Testis (tissue), 3 donors: ENCODE measurements around the gene FRY. TPM values are rescaled to one million over a fixed set of nuclear protein-coding genes. Genes with fewer than 3 reads are reported as not detected.

Experiments
- DNase-seq: peaks from one replicate; pipeline ENCODE4 v3.0.0-alpha.2; 2019
- H3K27ac ChIP-seq, 2 donors: fragments of 200-600 bp; sonication (generic); one replicate each; pipeline ENCODE4 v1.5.1; 2019
- H3K27me3 ChIP-seq: fragments of 200-600 bp; sonication (generic); one replicate; pipeline ENCODE4 v1.5.1; 2019
- H3K36me3 ChIP-seq: fragments of 200-600 bp; sonication (generic); one replicate; pipeline ENCODE4 v1.5.1; 2017; ENCODE audit warnings: low read depth; ENCODE audit errors: missing control alignments
- H3K4me1 ChIP-seq: fragments of 200-600 bp; sonication (generic); one replicate; pipeline ENCODE4 v1.5.1; 2019
- H3K4me3 ChIP-seq, 2 donors: fragments of 200-600 bp; sonication (generic); one replicate each; pipeline ENCODE4 v1.5.1; 2017 to 2019
- H3K9me3 ChIP-seq: fragments of 200-600 bp; sonication (generic); one replicate; pipeline ENCODE4 v1.5.1; 2017
- POLR2A ChIP-seq: fragments of 450-650 bp; IDR thresholded peaks from one replicate; pipeline ENCODE4 v1.6.1; 2017; ENCODE audit warnings: antibody characterized with exemption, mild to moderate bottlenecking, moderate library complexity
- WGBS, 2 donors: methylation state at CpG; one replicate each; pipeline ENCODE4 v1.1.5; 2018; 5-methylcytosine and 5-hydroxymethylcytosine counted together
- intact Hi-C: fragments of 100-400 bp; cut with DNase I; formaldehyde crosslinking; loops from one replicate; pipeline ENCODE4 v1.15.1; 2023; ENCODE audit warnings: low total_unique reads
- polyA plus RNA-seq: library from polyadenylated mRNA; stranded (reverse); fragments of 350-450 nt; fragmentation: Illumina TruSeq; extraction: RNeasy Lipid Tissue Mini Kit (QIAGEN cat#74804); gene quantifications from one replicate; pipeline ENCODE4 v1.2.3, GENCODE V29; 2014; ENCODE audit warnings: low read depth, low replicate concordance; ENCODE audit not compliant: insufficient read depth
- total RNA-seq, 2 donors: library from RNA; depleted of rRNA; stranded (reverse); fragments of >200 nt; gene quantifications; one replicate each; pipeline ENCODE4 v1.2.3, GENCODE V29; 2016
- TF ChIP-seq, protein P1 (sequence below), 3 experiments: fragments of 450-650 bp in 2 of 3; fragments of 200-600 bp in 1 of 3; sonication (generic) in 1 of 3; IDR thresholded peaks; one replicate each; pipeline ENCODE4 v1.5.1; 2016 to 2019; ENCODE audit warnings: antibody characterized with exemption in 3 of 3, mild to moderate bottlenecking in 2 of 3, moderate library complexity in 1 of 3

Gene FRY
- total and polyA plus RNA-seq, 3 donors from 2014 or later = 24.8 to 26.6 (median 25.9) TPM

DNA sequence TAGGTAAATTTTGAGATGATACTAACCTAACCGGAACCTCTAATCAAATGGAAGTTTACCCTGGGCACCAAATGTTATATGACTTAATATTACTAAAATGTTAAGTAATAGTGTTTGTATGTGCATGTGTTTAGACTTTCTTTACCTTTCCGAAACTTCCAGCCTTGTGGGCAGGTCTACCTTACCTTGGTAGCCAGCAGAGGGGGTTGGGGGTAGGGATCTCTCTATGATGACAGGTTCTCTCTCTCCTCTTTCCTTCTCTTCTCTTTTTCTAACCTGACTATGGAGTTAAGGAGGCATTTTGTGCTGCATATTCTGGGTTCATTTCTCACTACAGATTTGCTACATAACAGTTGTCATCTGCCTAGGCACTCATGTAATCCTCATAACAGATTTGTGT lies 6.8 kb upstream of the FRY start:
- 82 to 96% methylated on average over 2 of the region's 2 CpGs for WGBS, 2 donors
- no peak for TF ChIP-seq POLR2A
- TF ChIP-seq, protein P1, sequence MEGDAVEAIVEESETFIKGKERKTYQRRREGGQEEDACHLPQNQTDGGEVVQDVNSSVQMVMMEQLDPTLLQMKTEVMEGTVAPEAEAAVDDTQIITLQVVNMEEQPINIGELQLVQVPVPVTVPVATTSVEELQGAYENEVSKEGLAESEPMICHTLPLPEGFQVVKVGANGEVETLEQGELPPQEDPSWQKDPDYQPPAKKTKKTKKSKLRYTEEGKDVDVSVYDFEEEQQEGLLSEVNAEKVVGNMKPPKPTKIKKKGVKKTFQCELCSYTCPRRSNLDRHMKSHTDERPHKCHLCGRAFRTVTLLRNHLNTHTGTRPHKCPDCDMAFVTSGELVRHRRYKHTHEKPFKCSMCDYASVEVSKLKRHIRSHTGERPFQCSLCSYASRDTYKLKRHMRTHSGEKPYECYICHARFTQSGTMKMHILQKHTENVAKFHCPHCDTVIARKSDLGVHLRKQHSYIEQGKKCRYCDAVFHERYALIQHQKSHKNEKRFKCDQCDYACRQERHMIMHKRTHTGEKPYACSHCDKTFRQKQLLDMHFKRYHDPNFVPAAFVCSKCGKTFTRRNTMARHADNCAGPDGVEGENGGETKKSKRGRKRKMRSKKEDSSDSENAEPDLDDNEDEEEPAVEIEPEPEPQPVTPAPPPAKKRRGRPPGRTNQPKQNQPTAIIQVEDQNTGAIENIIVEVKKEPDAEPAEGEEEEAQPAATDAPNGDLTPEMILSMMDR (IDR thresholded peaks at IDR 0.05) = no peak
- intact Hi-C loops = no loop called here
- H3K27me3 ChIP-seq = no peaks in the 10 kb centered on the region
- H3K36me3 ChIP-seq = no peaks in the 10 kb centered on the region
- no peak overlapping the region for H3K27ac ChIP-seq
- no peaks in the 10 kb centered on the region for H3K4me1 ChIP-seq
- no peak overlapping the region for H3K4me3 ChIP-seq
- no peaks in the 10 kb centered on the region for H3K9me3 ChIP-seq
- DNase-seq = no peak

DNA sequence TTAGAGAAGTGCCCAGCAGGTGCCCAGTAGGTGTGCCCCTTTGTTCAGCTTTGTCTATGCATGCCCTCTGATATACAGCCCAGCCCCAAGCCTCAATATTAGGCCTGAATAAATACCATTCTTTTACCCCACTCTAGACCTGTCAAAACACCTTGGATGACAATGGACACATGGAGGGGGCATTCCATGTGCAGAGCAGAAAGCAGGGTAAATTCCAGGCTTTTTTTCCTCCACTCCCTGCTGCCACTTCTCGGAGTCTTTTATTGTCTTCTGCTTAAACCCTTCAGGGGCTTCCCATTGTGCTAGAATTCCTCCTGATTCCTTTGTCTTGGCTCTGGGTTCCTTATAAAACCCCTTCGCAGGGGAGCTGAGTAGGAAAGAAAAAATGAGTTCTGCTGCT lies 5.8 kb upstream of the FRY start:
- H3K36me3 ChIP-seq = no peaks in the 10 kb centered on the region
- no peak overlapping the region for H3K4me3 ChIP-seq
- TF ChIP-seq, protein P1 (IDR thresholded peaks at IDR 0.05) = no peak
- no peak overlapping the region for H3K27ac ChIP-seq
- no peak for DNase-seq
- no peaks in the 10 kb centered on the region for H3K9me3 ChIP-seq
- no peaks in the 10 kb centered on the region for H3K27me3 ChIP-seq
- intact Hi-C loops = no loop called here
- 90 to 91% methylated on average over 2 of the region's 2 CpGs for WGBS, 2 donors
- no peaks in the 10 kb centered on the region for H3K4me1 ChIP-seq

GRCh38 chr13:32026623-32027022 lies 5.0 kb upstream of the FRY start:
- WGBS, 2 donors = 90 to 93% methylated on average over 3 of the region's 3 CpGs
- no peaks in the 10 kb centered on the region for H3K4me1 ChIP-seq
- DNase-seq = no peak
- TF ChIP-seq POLR2A = no peak
- TF ChIP-seq, protein P1 (IDR thresholded peaks at IDR 0.05) = no peak
- no peaks in the 10 kb centered on the region for H3K9me3 ChIP-seq
- no peak overlapping the region for H3K27ac ChIP-seq
- no peaks in the 10 kb centered on the region for H3K36me3 ChIP-seq
- intact Hi-C loops = no loop called here
- H3K4me3 ChIP-seq = no peak overlapping the region
- no peaks in the 10 kb centered on the region for H3K27me3 ChIP-seq

- no peaks in the 10 kb centered on the region for H3K4me1 ChIP-seq
- no peaks in the 10 kb centered on the region for H3K9me3 ChIP-seq
- TF ChIP-seq POLR2A = no peak
- TF ChIP-seq, protein P1 (IDR thresholded peaks at IDR 0.05) = no peak
- intact Hi-C loops = no loop called here
- no peak overlapping the region for H3K4me3 ChIP-seq
- WGBS, 2 donors = 90 to 93% methylated on average over 3 of the region's 3 CpGs
- H3K27me3 ChIP-seq = no peaks in the 10 kb centered on the region
- H3K36me3 ChIP-seq = no peaks in the 10 kb centered on the region
- no peak for DNase-seq
- no peak overlapping the region for H3K27ac ChIP-seq
Observed at GRCh38 chr13:32028711-32029110, 2.9 kb upstream of the FRY start.

DNA sequence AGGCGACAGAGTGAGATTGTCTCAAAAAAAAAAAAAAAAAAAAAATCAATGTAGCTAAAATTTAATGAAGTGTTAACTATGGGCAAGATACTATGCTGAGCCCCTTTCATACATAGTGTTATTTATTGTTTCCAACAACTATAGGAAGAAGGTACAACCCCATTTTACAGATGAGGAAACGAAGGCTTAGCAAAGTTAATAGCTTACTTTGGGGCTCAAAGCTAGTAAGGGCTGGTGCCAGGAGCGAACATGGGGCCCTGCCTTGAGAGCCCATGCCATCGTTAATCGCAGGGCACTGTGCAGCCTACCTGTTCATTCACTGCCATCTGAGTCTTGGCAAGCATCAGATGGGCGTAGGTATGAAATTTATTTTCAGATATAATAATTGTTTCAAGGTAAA lies 1.9 kb upstream of the FRY start:
- Histone ChIP-seq H3K27me3 (no peaks in the 10 kb centered on the region), H3K27ac (no peak overlapping the region), H3K9me3 (no peaks in the 10 kb centered on the region), H3K36me3 (no peaks in the 10 kb centered on the region), H3K4me1 (no peaks in the 10 kb centered on the region), H3K4me3 (no peak overlapping the region)
- 94 to 95% methylated on average over 6 of the region's 6 CpGs for WGBS, 2 donors
- no peak for TF ChIP-seq POLR2A
- TF ChIP-seq, protein P1 (IDR thresholded peaks at IDR 0.05) = no peak
- no peak for DNase-seq
- intact Hi-C loops = no loop called here
